Muscle layer of colon (tissue), 2 donors: ENCODE data around the gene UGT8.
"Not testable (repeated sequence)": the region's sequence is repeated elsewhere in the genome, so short reads cannot be mapped to it uniquely, and the experiment has no call there.

Source experiments
- H3K27ac ChIP-seq: one replicate; pipeline ENCODE4 v1.7.0; 2013; ENCODE audit warnings: low read depth, mild to moderate bottlenecking, low read length, moderate library complexity
- H3K27me3 ChIP-seq, 2 donors: one replicate each; pipeline ENCODE4 v1.7.0; 2013; ENCODE audit warnings: low read length in 2 of 2, mild to moderate bottlenecking in 2 of 2; ENCODE audit not compliant: insufficient read depth in 2 of 2, control insufficient read depth in 1 of 2
- H3K36me3 ChIP-seq: one replicate; pipeline ENCODE4 v1.7.0; 2013; ENCODE audit warnings: mild to moderate bottlenecking, low read length; ENCODE audit not compliant: insufficient read depth
- H3K4me1 ChIP-seq: one replicate; pipeline ENCODE4 v1.7.0; 2013; ENCODE audit warnings: mild to moderate bottlenecking, low read length; ENCODE audit not compliant: insufficient read depth
- H3K4me3 ChIP-seq, 2 donors: one replicate each; pipeline ENCODE4 v1.7.0; 2013; ENCODE audit warnings: low read length in 2 of 2, low read depth in 1 of 2, mild to moderate bottlenecking in 1 of 2, moderate library complexity in 1 of 2
- H3K9ac ChIP-seq: one replicate; pipeline ENCODE4 v1.7.0; 2013; ENCODE audit warnings: low read length
- H3K9me3 ChIP-seq: one replicate; pipeline ENCODE4 v1.7.0; 2013; ENCODE audit warnings: mild to moderate bottlenecking, low read length
- donor health status: abdominal sarcoma.
- donor health status: Adenocarcinoma of cecum.

UGT8 gene

GRCh38 chr4:114615435-114615834 lies 16.8 kb downstream of the UGT8 start:
- H3K9ac ChIP-seq = no peak overlapping the region
- H3K27ac ChIP-seq = no peak overlapping the region
- H3K9me3 ChIP-seq = no peaks in the 10 kb centered on the region
- no peaks in the 10 kb centered on the region for H3K36me3 ChIP-seq
- H3K4me1 ChIP-seq = no peaks in the 10 kb centered on the region
- H3K27me3 ChIP-seq = no peaks in the 10 kb centered on the region
- H3K4me3 ChIP-seq = no peak overlapping the region

- H3K4me1 ChIP-seq, H3K9me3 ChIP-seq, H3K9ac ChIP-seq, H3K4me3 ChIP-seq, H3K27me3 ChIP-seq, H3K36me3 ChIP-seq, H3K27ac ChIP-seq: not testable (repeated sequence)
Observed at GRCh38 chr4:114616036-114616435, 17.4 kb downstream of the UGT8 start.

GRCh38 chr4:114626196-114626595 lies 27.6 kb downstream of the UGT8 start:
- H3K4me1 ChIP-seq = no peaks in the 10 kb centered on the region
- no peak overlapping the region for H3K27ac ChIP-seq
- H3K9me3 ChIP-seq = no peaks in the 10 kb centered on the region

GRCh38 chr4:114636192-114636935 lies 37.8 kb downstream of the UGT8 start:
- no peaks in the 10 kb centered on the region for H3K36me3 ChIP-seq
- no peak overlapping the region for H3K27ac ChIP-seq
- H3K4me1 ChIP-seq = no peaks in the 10 kb centered on the region
- H3K27me3 ChIP-seq = no peaks in the 10 kb centered on the region
- H3K9me3 ChIP-seq = no peaks in the 10 kb centered on the region
- no peak overlapping the region for H3K4me3 ChIP-seq
- no peak overlapping the region for H3K9ac ChIP-seq

More at GRCh38 chr4:114626196-114626595, 27.6 kb downstream of the UGT8 start:
- Histone ChIP-seq H3K27me3 (no peaks in the 10 kb centered on the region), H3K4me3 (no peak overlapping the region), H3K36me3 (no peaks in the 10 kb centered on the region), H3K9ac (no peak overlapping the region)

GRCh38 chr4:114642173-114642780 lies 43.7 kb downstream of the UGT8 start:
- Histone ChIP-seq H3K27ac (no peak overlapping the region), H3K27me3 (no peaks in the 10 kb centered on the region), H3K36me3 (no peaks in the 10 kb centered on the region), H3K9ac (no peak overlapping the region), H3K4me1 (no peaks in the 10 kb centered on the region), H3K4me3 (no peak overlapping the region), H3K9me3 (no peaks in the 10 kb centered on the region)

- H3K9ac ChIP-seq = no peak overlapping the region
- H3K36me3 ChIP-seq = no peaks in the 10 kb centered on the region
- no peaks in the 10 kb centered on the region for H3K27me3 ChIP-seq
- H3K4me1 ChIP-seq = no peaks in the 10 kb centered on the region
- no peak overlapping the region for H3K27ac ChIP-seq
- H3K4me3 ChIP-seq = no peak overlapping the region
- no peaks in the 10 kb centered on the region for H3K9me3 ChIP-seq
Observed at GRCh38 chr4:114649908-114650307, 51.3 kb downstream of the UGT8 start.

GRCh38 chr4:114653675-114654074 lies 55.1 kb downstream of the UGT8 start:
- no peak overlapping the region for H3K4me3 ChIP-seq
- no peak overlapping the region for H3K9ac ChIP-seq
- H3K9me3 ChIP-seq = no peaks in the 10 kb centered on the region
- H3K4me1 ChIP-seq = no peaks in the 10 kb centered on the region
- no peaks in the 10 kb centered on the region for H3K36me3 ChIP-seq
- no peaks in the 10 kb centered on the region for H3K27me3 ChIP-seq
- H3K27ac ChIP-seq = no peak overlapping the region

GRCh38 chr4:114654592-114654991 lies 56.0 kb downstream of the UGT8 start:
- Histone ChIP-seq H3K9me3 (no peaks in the 10 kb centered on the region), H3K27ac (no peak overlapping the region), H3K4me3 (no peak overlapping the region), H3K36me3 (no peaks in the 10 kb centered on the region), H3K27me3 (no peaks in the 10 kb centered on the region), H3K9ac (no peak overlapping the region), H3K4me1 (no peaks in the 10 kb centered on the region)

- Histone ChIP-seq H3K36me3 (no peaks in the 10 kb centered on the region), H3K4me3 (no peak overlapping the region), H3K4me1 (no peaks in the 10 kb centered on the region), H3K9me3 (no peaks in the 10 kb centered on the region), H3K27ac (no peak overlapping the region), H3K27me3 (no peaks in the 10 kb centered on the region), H3K9ac (no peak overlapping the region)
Observed at GRCh38 chr4:114658179-114658578, 59.6 kb downstream of the UGT8 start.

- Histone ChIP-seq H3K27me3 (no peaks in the 10 kb centered on the region), H3K36me3 (no peaks in the 10 kb centered on the region), H3K4me3 (no peak overlapping the region), H3K9me3 (no peaks in the 10 kb centered on the region), H3K27ac (no peak overlapping the region), H3K9ac (no peak overlapping the region), H3K4me1 (no peaks in the 10 kb centered on the region)
Observed at GRCh38 chr4:114658776-114659175, 60.2 kb downstream of the UGT8 start.

- H3K36me3 ChIP-seq = no peaks in the 10 kb centered on the region
- no peak overlapping the region for H3K27ac ChIP-seq
- H3K4me1 ChIP-seq = no peaks in the 10 kb centered on the region
- no peaks in the 10 kb centered on the region for H3K27me3 ChIP-seq
- H3K9me3 ChIP-seq = no peaks in the 10 kb centered on the region
- H3K4me3 ChIP-seq = no peak overlapping the region
- H3K9ac ChIP-seq = no peak overlapping the region
Observed at GRCh38 chr4:114659386-114660008, 60.9 kb downstream of the UGT8 start.
